Thyroid gland (tissue), 4 donors: Measurements from ENCODE around the gene DPYSL5. TPM values are rescaled to one million over a fixed set of nuclear protein-coding genes. Genes with fewer than 3 reads are reported as not detected.

Experiments
- DNase-seq, 2 donors: peaks; one replicate each; pipeline ENCODE4 v3.0.0-alpha.2; 2019
- H3K27ac ChIP-seq, 3 donors: fragments of 200-600 bp; sonication (generic); 1 replicate in 2 of 3; 2 replicates in 1 of 3; pipeline ENCODE4 v1.5.1; 2016 to 2019; ENCODE audit warnings: mild to moderate bottlenecking in 1 of 3, moderate library complexity in 1 of 3
- H3K27me3 ChIP-seq: fragments of 200-600 bp; sonication (generic); one replicate; pipeline ENCODE4 v1.5.1; 2019
- H3K36me3 ChIP-seq, 2 donors: fragments of 200-600 bp; sonication (generic); one replicate each; pipeline ENCODE4 v1.5.1; 2016 to 2019
- H3K4me1 ChIP-seq, 2 donors: fragments of 200-600 bp; sonication (generic); one replicate each; pipeline ENCODE4 v1.5.1; 2017 to 2019
- H3K4me3 ChIP-seq, 3 donors: fragments of 200-600 bp; sonication (generic); replicated peaks in 1 of 3; 1 replicate in 2 of 3; 2 replicates in 1 of 3; pipeline ENCODE4 v1.5.1; 2016; ENCODE audit warnings: mild to moderate bottlenecking in 1 of 3
- H3K9me3 ChIP-seq: fragments of 200-600 bp; sonication (generic); one replicate; pipeline ENCODE4 v1.5.1; 2017
- POLR2A ChIP-seq, 2 donors: fragments of 450-650 bp; IDR thresholded peaks; one replicate each; pipeline ENCODE4 v1.6.1; 2017; ENCODE audit warnings: antibody characterized with exemption in 2 of 2, mild to moderate bottlenecking in 2 of 2, moderate library complexity in 1 of 2
- WGBS, 2 donors: methylation state at CpG; one replicate each; pipeline ENCODE4 v1.1.5; 2017; 5-methylcytosine and 5-hydroxymethylcytosine counted together
- intact Hi-C: fragments of 100-400 bp; cut with DNase I; formaldehyde crosslinking; loops from one replicate; pipeline ENCODE4 v1.15.1; 2023
- total RNA-seq, 4 donors: library from RNA; depleted of rRNA; stranded (reverse); fragments of >200 nt; gene quantifications; one replicate each; pipeline ENCODE4 v1.2.3, GENCODE V29; 2016
- TF ChIP-seq, protein P1 (sequence below), 6 experiments: fragments of 200-600 bp in 3 of 6; fragments of 450-650 bp in 3 of 6; sonication (generic) in 3 of 6; IDR thresholded peaks; one replicate each; pipeline ENCODE4 v1.5.1; 2016 to 2019; ENCODE audit warnings: antibody characterized with exemption in 6 of 6, mild to moderate bottlenecking in 2 of 6, inconsistent platforms in 1 of 6, moderate library complexity in 1 of 6

Gene DPYSL5
- total RNA-seq, 4 donors from 2014 or later: not detected

GRCh38 chr2:26927221-26927620, 79.3 kb downstream of the DPYSL5 start:
- no peaks in the 10 kb centered on the region for H3K4me1 ChIP-seq
- H3K9me3 ChIP-seq: no peaks in the 10 kb centered on the region
- intact Hi-C loops: no loop called here
- TF ChIP-seq, protein P1, sequence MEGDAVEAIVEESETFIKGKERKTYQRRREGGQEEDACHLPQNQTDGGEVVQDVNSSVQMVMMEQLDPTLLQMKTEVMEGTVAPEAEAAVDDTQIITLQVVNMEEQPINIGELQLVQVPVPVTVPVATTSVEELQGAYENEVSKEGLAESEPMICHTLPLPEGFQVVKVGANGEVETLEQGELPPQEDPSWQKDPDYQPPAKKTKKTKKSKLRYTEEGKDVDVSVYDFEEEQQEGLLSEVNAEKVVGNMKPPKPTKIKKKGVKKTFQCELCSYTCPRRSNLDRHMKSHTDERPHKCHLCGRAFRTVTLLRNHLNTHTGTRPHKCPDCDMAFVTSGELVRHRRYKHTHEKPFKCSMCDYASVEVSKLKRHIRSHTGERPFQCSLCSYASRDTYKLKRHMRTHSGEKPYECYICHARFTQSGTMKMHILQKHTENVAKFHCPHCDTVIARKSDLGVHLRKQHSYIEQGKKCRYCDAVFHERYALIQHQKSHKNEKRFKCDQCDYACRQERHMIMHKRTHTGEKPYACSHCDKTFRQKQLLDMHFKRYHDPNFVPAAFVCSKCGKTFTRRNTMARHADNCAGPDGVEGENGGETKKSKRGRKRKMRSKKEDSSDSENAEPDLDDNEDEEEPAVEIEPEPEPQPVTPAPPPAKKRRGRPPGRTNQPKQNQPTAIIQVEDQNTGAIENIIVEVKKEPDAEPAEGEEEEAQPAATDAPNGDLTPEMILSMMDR (IDR thresholded peaks at IDR 0.05): no peak
- TF ChIP-seq POLR2A (IDR thresholded peaks at IDR 0.05): no peak
- H3K27me3 ChIP-seq: no peaks in the 10 kb centered on the region
- H3K4me3 ChIP-seq: no peak overlapping the region
- DNase-seq: no peak
- no peak overlapping the region for H3K27ac ChIP-seq
- WGBS, 2 donors: 91 to 95% methylated on average over 9 of the region's 9 CpGs
- H3K36me3 ChIP-seq: no peaks in the 10 kb centered on the region

DNA sequence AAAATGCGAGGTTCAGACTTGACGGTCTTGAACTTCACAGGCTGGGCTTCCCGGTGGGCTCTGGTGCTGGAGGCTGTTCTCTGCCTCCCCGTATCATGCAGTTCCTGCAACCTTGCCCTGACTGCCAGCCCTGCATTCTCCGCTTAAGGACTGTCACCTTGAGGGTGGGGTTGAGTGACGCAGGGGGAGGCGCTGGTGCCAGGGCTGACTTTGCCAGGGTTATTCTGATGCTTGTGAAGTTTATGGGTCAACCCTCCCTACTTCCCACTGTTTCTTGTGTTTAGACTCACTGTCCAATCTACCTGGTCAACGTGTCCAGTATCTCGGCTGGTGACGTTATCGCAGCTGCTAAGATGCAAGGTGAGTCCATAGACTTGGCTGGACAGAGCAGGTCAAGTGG, 85.0 kb downstream of the DPYSL5 start:
- no peaks in the 10 kb centered on the region for H3K4me1 ChIP-seq
- no peak overlapping the region for H3K27ac ChIP-seq
- TF ChIP-seq POLR2A (IDR thresholded peaks at IDR 0.05): no peak
- TF ChIP-seq, protein P1 (IDR thresholded peaks at IDR 0.05): no peak
- 78 to 81% methylated on average over 11 of the region's 11 CpGs for WGBS, 2 donors
- H3K9me3 ChIP-seq: no peaks in the 10 kb centered on the region
- intact Hi-C loops: no loop called here
- H3K27me3 ChIP-seq: no peaks in the 10 kb centered on the region
- DNase-seq: no peak
- H3K36me3 ChIP-seq: no peaks in the 10 kb centered on the region
- no peak overlapping the region for H3K4me3 ChIP-seq

GRCh38 chr2:26933431-26934334, 85.8 kb downstream of the DPYSL5 start:
- no peaks in the 10 kb centered on the region for H3K9me3 ChIP-seq
- H3K36me3 ChIP-seq: no peaks in the 10 kb centered on the region
- TF ChIP-seq, protein P1 (IDR thresholded peaks at IDR 0.05): no peak
- no peaks in the 10 kb centered on the region for H3K4me1 ChIP-seq
- H3K27ac ChIP-seq: no peak overlapping the region
- intact Hi-C loops: no loop called here
- H3K27me3 ChIP-seq: no peaks in the 10 kb centered on the region
- no peak overlapping the region for H3K4me3 ChIP-seq
- 80 to 82% methylated on average over 16 of the region's 16 CpGs for WGBS, 2 donors
- DNase-seq: no peak

GRCh38 chr2:26934335-26934724, 86.4 kb downstream of the DPYSL5 start:
- 92 to 98% methylated on average over 10 of the region's 10 CpGs for WGBS, 2 donors
- Histone ChIP-seq H3K27me3 (no peaks in the 10 kb centered on the region), H3K27ac (no peak overlapping the region), H3K4me3 (no peak overlapping the region), H3K4me1 (no peaks in the 10 kb centered on the region), H3K36me3 (no peaks in the 10 kb centered on the region), H3K9me3 (no peaks in the 10 kb centered on the region)
- TF ChIP-seq, protein P1 (IDR thresholded peaks at IDR 0.05): no peak
- no peak for TF ChIP-seq POLR2A (IDR thresholded peaks at IDR 0.05)
- intact Hi-C loops: no loop called here
- DNase-seq: no peak

DNA sequence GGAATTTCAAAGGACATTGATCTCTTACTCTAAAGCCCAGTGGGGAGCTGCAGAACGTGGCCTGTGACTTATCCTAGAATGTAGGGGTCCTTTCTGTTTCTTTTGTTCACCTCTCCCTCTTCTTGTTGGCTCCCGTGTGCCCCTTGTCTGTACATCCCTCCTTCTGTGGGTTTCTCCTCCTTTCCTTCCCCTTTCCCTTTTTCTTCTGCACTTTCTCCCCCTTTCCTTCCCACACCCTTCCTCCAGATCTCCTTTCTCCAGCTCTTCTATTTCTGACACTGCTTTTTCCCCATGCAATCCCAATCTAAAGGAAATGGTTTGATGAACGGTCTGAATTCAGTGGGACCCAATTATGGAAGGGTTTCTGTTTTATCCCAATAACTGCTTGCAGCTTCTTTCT, 87.1 kb downstream of the DPYSL5 start:
- no peaks in the 10 kb centered on the region for H3K36me3 ChIP-seq
- H3K27me3 ChIP-seq: no peaks in the 10 kb centered on the region
- DNase-seq: no peak
- WGBS, 2 donors: 63 to 72% methylated on average over 3 of the region's 3 CpGs
- no peak overlapping the region for H3K27ac ChIP-seq
- intact Hi-C loops: no loop called here
- no peak overlapping the region for H3K4me3 ChIP-seq
- H3K4me1 ChIP-seq: no peaks in the 10 kb centered on the region
- no peaks in the 10 kb centered on the region for H3K9me3 ChIP-seq
- TF ChIP-seq POLR2A (IDR thresholded peaks at IDR 0.05): no peak
- TF ChIP-seq, protein P1 (IDR thresholded peaks at IDR 0.05): no peak
